Spleen (tissue), 3 donors: ENCODE data around the gene SURF1.

Experiments
- POLR2A ChIP-seq, 3 donors: fragments of 450-650 bp; IDR thresholded peaks; one replicate each; pipeline ENCODE4 v1.5.1; 2017; ENCODE audit warnings: antibody characterized with exemption in 3 of 3, mild to moderate bottlenecking in 1 of 3
- POLR2AphosphoS5 ChIP-seq, 3 donors: sonication (generic); formaldehyde crosslinking; IDR thresholded peaks; one replicate each; pipeline ENCODE4 v1.5.1; 2017; ENCODE audit warnings: antibody characterized with exemption in 3 of 3

- no peak for TF ChIP-seq POLR2AphosphoS5 (IDR thresholded peaks at IDR 0.05)
- TF ChIP-seq POLR2A (IDR thresholded peaks at IDR 0.05): no peak
Observed at GRCh38 chr9:133303266-133304157, 52.8 kb downstream of the SURF1 start.
